NCI-H2107 (cell line): Measurements from ENCODE around the gene KCNMB2.
A peak's percentile ranks its signal among the peaks of the same experiment; 100 is the strongest.
"Not testable (repeated sequence)": the region's sequence is repeated elsewhere in the genome, so short reads cannot be mapped to it uniquely, and the experiment has no call there.

Experiments
- DNase-seq: peaks from one replicate; lab custom pipeline; 2025; lab: John Stamatoyannopoulos, UW

KCNMB2 gene

GRCh38 chr3:178810181-178810580 is 273.9 kb downstream of the KCNMB2 start:
- DNase-seq: no peak

- DNase-seq: no peak
These were observed 286.5 kb downstream of the KCNMB2 start for GRCh38 chr3:178822722-178823121.

- DNase-seq: no peak
These were observed 286.9 kb downstream of the KCNMB2 start for GRCh38 chr3:178823150-178823549.

- no peak for DNase-seq
These were observed 287.5 kb downstream of the KCNMB2 start for GRCh38 chr3:178823591-178824246.

- no peak for DNase-seq
These were observed 290.3 kb downstream of the KCNMB2 start for GRCh38 chr3:178826435-178827123.

- no peak for DNase-seq
These were observed 291.1 kb downstream of the KCNMB2 start for GRCh38 chr3:178827285-178827856.

GRCh38 chr3:178833695-178834094 is 297.5 kb downstream of the KCNMB2 start:
- no peak for DNase-seq

GRCh38 chr3:178835033-178835432 is 298.8 kb downstream of the KCNMB2 start:
- DNase-seq: no peak

GRCh38 chr3:178837512-178837911 is 301.3 kb downstream of the KCNMB2 start:
- no peak for DNase-seq

GRCh38 chr3:178840586-178840985 is 304.4 kb downstream of the KCNMB2 start:
- no peak for DNase-seq

- DNase-seq: no peak
These were observed 304.8 kb downstream of the KCNMB2 start for GRCh38 chr3:178841011-178841410.

- DNase-seq: no peak
These were observed 308.7 kb downstream of the KCNMB2 start for GRCh38 chr3:178844916-178845315.

- DNase-seq: no peak
These were observed 309.3 kb downstream of the KCNMB2 start for GRCh38 chr3:178845420-178846118.

GRCh38 chr3:178847190-178847589 is 311.0 kb downstream of the KCNMB2 start:
- DNase-seq: no peak

- peak; percentile 53 for DNase-seq
These were observed 313.1 kb downstream of the KCNMB2 start for GRCh38 chr3:178849199-178849910.

GRCh38 chr3:178850450-178851190 is 314.4 kb downstream of the KCNMB2 start:
- no peak for DNase-seq

- DNase-seq: no peak
These were observed 315.3 kb downstream of the KCNMB2 start for GRCh38 chr3:178851564-178851963.

- no peak for DNase-seq
These were observed 320.6 kb downstream of the KCNMB2 start for GRCh38 chr3:178856804-178857203.

- no peak for DNase-seq
These were observed 323.1 kb downstream of the KCNMB2 start for GRCh38 chr3:178859386-178859785.

GRCh38 chr3:178859900-178860436 is 323.7 kb downstream of the KCNMB2 start:
- DNase-seq: not testable (repeated sequence)

GRCh38 chr3:178868681-178869080 is 332.4 kb downstream of the KCNMB2 start:
- DNase-seq: no peak
